GM12875 (cell line): ENCODE data around the gene YWHAB.

Source experiments
- H3K4me3 ChIP-seq: one replicate; pipeline ENCODE4 v1.5.1; 2011; ENCODE audit warnings: low read depth, low read length, control low read depth
- TF ChIP-seq, protein P1 (sequence below): IDR thresholded peaks from 2 replicates; pipeline ENCODE4 v1.5.1; 2011; ENCODE audit warnings: low read depth, mild to moderate bottlenecking, control low read depth, inconsistent platforms, low read length, moderate library complexity, borderline replicate concordance; ENCODE audit not compliant: insufficient read depth

YWHAB gene

DNA sequence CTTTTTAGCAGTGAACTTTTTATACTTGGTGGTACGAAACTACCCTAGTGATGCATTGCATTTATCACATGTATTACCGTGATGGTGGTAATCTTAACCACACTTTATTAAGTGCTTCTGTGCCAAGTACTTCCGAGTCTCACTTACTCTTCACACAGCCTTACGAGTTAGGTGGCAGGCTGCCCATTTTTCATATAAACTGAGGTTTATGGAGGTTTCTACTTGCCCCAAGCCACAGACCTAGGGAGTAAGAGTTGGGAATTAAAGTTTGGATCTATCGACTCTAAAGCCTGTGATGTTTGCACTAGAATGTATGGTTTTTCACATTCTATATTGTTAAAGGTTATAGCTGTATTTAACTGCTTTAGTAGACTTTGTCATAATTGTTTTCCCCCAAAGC lies 18.9 kb downstream of the YWHAB start:
- H3K4me3 ChIP-seq, result no peak overlapping the region
- TF ChIP-seq, protein P1, sequence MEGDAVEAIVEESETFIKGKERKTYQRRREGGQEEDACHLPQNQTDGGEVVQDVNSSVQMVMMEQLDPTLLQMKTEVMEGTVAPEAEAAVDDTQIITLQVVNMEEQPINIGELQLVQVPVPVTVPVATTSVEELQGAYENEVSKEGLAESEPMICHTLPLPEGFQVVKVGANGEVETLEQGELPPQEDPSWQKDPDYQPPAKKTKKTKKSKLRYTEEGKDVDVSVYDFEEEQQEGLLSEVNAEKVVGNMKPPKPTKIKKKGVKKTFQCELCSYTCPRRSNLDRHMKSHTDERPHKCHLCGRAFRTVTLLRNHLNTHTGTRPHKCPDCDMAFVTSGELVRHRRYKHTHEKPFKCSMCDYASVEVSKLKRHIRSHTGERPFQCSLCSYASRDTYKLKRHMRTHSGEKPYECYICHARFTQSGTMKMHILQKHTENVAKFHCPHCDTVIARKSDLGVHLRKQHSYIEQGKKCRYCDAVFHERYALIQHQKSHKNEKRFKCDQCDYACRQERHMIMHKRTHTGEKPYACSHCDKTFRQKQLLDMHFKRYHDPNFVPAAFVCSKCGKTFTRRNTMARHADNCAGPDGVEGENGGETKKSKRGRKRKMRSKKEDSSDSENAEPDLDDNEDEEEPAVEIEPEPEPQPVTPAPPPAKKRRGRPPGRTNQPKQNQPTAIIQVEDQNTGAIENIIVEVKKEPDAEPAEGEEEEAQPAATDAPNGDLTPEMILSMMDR, result no peak

DNA sequence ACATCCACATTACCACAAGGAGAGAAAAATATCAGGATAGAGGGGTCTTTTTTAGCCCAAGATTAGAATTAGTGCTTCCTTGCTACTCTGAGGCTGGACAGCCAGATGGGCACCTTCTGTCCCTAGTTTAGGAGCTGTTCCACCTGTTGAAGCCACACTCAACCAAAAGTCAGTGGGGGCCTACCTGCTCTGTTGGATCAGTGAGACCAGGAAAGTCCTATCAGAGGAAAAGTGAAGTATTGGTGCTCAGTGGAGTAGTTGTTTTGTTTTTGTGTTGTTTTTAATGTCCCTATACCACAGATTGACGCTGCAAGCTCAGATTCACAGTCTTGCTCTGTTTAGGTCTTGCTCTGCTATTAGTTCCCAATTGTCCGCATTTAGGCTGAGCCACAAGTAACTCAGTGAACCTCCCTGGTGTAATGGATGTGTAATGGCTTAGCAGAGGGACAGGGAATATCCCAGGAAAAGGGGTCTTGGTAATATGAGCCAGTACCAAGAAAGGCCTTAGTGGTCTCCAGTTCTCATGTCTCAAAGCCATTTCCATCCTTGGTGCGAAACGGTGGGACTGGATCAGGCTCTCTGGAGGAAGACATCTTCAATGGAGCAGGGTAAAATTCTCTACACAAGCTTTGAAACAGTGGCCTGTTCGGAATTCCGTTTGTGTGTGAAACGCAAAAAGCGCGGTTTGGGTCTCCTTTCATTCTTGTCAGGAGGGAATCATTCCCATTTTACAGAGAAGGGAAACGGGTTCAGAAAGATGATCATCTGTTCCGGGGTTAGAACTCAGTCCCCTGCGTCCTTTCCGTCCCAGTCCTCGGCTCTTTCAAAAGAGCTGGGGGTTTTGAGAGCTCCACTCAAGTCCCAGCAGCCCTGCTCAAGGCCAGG lies 23.7 kb downstream of the YWHAB start:
- TF ChIP-seq, protein P1, result no peak
- peak overlapping the region; percentile 71 for H3K4me3 ChIP-seq

DNA sequence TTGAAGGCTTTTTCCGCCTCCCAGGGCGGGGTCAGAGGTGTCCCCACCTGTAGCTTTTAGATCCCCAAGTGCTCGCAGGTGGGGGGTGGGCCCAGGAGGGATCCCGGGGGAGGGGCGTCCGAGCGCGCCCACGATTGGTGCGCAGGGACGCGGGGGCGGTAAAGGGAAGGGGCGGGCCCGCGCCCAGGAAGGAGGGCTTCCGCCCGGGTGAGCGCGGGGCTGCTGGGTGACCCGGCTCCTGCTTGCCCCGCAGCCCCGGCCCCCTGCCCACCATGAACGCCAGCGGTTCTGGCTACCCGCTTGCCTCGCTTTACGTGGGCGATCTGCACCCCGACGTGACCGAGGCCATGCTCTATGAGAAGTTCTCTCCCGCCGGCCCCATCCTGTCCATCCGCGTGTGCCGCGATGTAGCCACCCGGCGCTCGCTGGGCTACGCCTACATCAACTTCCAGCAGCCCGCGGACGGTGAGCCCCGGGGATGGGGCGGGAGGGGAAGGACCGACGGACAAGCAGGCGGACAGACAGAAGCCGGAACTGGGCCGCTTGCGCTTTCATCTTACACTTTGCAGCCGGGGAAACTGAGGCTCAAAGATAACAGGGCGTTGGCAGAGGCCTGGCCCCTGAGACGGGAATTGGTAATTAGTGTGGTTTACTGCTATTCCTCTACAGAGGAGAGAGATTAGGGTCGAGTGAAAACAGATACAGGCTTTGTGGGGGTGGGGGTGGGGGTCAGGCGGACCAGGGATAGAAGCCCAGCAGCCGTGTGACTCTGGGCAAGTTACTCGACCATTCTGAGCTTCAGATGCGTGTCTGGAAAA lies 24.6 kb downstream of the YWHAB start, which contains the start of gene PABPC1L:
PABPC1L (plus strand) TSS at position 189 of the 818 bp plus-strand sequence; CDS start at position 273, 84 bp downstream.
- TF ChIP-seq, protein P1, result no peak
- peak within 1 kb of the TSS; percentile 71 for H3K4me3 ChIP-seq

DNA sequence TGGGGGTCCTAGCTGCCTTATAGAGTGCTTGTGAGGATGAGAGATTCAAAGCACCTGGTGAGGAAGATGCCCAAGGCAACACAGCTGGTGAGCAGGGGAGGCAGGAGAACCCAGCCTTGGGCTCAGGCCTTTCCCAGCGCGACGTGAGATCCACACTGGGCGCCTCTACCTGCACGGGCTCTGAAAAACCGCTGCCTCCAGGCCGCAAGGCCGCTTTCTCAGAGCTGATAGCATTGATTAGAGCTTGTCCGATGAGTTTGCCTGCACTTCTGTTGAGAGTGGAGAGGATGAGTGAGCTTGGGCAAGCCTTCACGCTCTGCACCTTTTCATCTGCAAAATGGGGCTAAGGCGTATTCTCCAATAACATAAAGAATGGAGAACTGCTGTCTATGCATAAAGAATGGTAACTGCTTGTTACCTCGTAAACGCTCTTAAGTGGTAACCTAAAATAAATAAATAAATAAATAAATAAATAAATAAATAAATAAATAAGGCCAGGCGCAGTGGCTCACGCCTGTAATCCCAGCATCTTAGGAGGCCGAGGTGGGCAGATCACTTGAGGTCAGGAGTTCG lies 25.3 kb downstream of the YWHAB start:
- TF ChIP-seq, protein P1, result no peak
- peak overlapping the region; percentile 71 for H3K4me3 ChIP-seq

DNA sequence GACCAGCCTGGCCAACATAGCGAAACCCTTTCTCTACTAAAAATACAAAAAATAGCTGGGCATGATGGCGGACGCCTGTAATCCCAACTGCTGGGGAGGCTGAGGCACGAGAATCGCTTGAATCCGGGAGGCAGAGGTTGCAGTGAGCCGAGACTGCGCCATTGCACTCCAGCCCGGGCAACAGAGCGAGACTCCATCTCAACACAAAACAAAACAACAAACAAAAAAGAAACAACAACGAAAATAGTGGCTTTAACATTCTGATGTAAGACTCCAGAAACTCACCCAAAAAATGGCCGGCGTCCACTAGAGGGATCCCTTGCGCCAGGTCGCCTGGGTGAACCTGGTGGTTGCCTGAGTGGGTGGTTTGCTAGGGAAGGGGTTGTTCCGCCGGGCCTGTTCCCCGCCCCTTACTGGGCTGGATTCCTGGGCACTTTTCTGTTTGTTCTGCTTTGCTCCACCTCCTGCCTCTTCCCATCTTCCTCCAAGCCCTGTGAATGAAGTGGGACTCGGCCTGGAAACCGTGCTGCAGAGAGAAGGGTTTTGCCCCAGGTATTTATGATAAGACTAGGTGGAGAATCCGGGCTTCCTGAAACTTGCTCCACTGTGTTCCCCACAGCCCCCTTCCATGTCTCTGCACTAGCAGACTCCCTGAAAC lies 25.9 kb downstream of the YWHAB start:
- H3K4me3 ChIP-seq, result no peak overlapping the region
- TF ChIP-seq, protein P1, result peak; percentile 69

DNA sequence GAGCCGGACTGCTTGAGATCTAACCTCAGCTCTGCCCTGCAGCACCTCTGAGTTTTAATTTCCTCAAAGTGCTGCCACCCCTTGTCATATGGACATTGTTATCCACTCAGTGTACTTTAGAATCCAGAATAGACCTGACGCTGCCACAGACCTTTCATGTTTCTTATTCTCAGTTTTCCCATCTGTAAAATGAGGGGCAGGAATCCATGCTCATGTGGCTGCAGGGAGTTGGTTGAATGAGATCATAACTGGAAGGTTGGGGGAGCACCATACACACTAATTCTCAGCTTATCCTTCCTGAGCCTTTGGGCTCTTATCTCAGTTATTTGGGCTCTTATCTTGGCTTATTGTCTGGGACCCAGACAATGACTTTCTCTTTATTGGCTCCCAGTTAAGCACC lies 26.7 kb downstream of the YWHAB start:
- TF ChIP-seq, protein P1, result no peak

More for the DNA sequence above, 26.7 kb downstream of the YWHAB start:
- H3K4me3 ChIP-seq, result no peak overlapping the region
